ENCODE results near the gene TRIM71. TPM values are rescaled to one million over a fixed set of nuclear protein-coding genes. Genes with fewer than 3 reads are reported as not detected.

The TRIM71 gene
- total RNA-seq, 1 donor = not detected

- TF ChIP-seq CTCF (IDR thresholded peaks at IDR 0.05; ENCODE audit: insufficient read depth, low read depth, low read length) = no peak
- DNase-seq (ENCODE audit: low read depth) = no peak
- no peak overlapping the region for H3K4me3 ChIP-seq (ENCODE audit: low read depth, low read length)
Observed at GRCh38 chr3:32894977-32895376, 77.2 kb downstream of the TRIM71 start.

GRCh38 chr3:32895701-32896100, 77.9 kb downstream of the TRIM71 start:
- no peak for DNase-seq (ENCODE audit: low read depth)
- TF ChIP-seq CTCF (IDR thresholded peaks at IDR 0.05; ENCODE audit: insufficient read depth, low read depth, low read length) = no peak
- no peak overlapping the region for H3K4me3 ChIP-seq (ENCODE audit: low read depth, low read length)

- no peak overlapping the region for H3K4me3 ChIP-seq (ENCODE audit: low read depth, low read length)
- no peak for TF ChIP-seq CTCF (IDR thresholded peaks at IDR 0.05; ENCODE audit: insufficient read depth, low read depth, low read length)
- no peak for DNase-seq (ENCODE audit: low read depth)
Observed at GRCh38 chr3:32896143-32896542, 78.3 kb downstream of the TRIM71 start.

GRCh38 chr3:32897001-32897601, 79.3 kb downstream of the TRIM71 start:
- H3K4me3 ChIP-seq (ENCODE audit: low read depth, low read length) = no peak overlapping the region
- TF ChIP-seq CTCF (IDR thresholded peaks at IDR 0.05; ENCODE audit: insufficient read depth, low read depth, low read length) = no peak
- no peak for DNase-seq (ENCODE audit: low read depth)

- no peak for DNase-seq (ENCODE audit: low read depth)
- no peak for TF ChIP-seq CTCF (IDR thresholded peaks at IDR 0.05; ENCODE audit: insufficient read depth, low read depth, low read length)
- no peak overlapping the region for H3K4me3 ChIP-seq (ENCODE audit: low read depth, low read length)
Observed at GRCh38 chr3:32897981-32898623, 80.3 kb downstream of the TRIM71 start.

- no peak for DNase-seq (ENCODE audit: low read depth)
- TF ChIP-seq CTCF (IDR thresholded peaks at IDR 0.05; ENCODE audit: insufficient read depth, low read depth, low read length) = no peak
- H3K4me3 ChIP-seq (ENCODE audit: low read depth, low read length) = no peak overlapping the region
Observed at GRCh38 chr3:32899265-32899664, 81.5 kb downstream of the TRIM71 start.
